ENCODE data around the gene MAGI1.

The MAGI1 gene

GRCh38 chr3:65938676-65939075, 100.0 kb downstream of the MAGI1 start:
- no peak for DNase-seq

GRCh38 chr3:65938147-65938546, 100.6 kb downstream of the MAGI1 start:
- no peak for DNase-seq

DNA sequence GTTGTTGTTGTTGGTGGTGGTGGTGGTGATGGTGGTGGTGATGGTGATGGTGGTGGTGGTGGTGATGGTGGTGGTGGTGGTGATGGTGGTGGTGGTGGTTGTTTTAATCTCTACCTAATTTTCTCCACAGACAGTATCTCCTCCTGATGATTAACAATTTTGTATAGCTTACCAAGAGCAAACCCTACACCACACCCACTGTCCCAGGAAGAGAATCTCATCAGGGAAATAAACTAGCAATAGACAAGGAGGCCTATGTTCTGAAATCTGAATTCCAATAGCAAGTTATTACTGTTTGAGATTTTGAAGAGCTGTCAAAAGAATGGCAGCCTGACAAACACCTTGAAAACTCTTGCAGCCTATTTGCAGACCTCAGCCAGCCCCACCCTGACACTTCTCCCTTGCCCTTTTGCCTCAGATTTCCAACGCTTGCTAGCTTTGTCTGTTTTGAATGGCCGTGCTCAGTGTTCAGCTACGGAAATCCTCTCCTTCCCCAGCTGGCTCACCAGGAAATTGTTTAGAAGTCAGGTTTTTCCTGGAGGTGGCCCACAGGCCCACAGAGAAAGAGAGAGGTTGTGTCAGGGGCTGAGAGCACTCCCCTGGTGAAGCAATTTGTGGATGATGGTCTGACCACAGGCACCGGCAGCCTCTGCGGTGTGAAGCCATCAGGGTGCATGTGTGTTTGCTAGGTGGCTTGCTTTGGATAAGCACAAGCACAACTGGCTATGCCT, 101.6 kb downstream of the MAGI1 start:
- DNase-seq, result no peak

GRCh38 chr3:65935724-65936123, 103.0 kb downstream of the MAGI1 start:
- DNase-seq, result no peak

DNA sequence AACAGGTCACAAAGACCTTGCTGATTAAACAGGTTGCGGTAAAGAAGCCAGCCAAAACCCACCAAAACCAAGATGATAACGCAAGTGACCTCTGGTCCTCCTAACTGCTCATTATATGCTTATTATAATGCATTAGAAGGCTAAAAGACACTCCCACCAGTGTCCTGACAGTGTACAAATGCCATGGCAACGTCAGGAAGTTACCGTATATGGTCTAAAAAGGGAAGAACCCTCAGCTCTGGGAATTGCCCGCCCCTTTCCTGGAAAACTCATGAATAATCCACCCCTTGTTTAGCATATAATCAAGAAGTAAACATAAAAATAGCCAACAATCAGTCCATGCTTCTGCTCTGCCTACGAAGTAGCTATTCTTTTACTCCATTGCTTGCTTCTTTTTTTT, 108.1 kb downstream of the MAGI1 start:
- DNase-seq, result no peak

DNA sequence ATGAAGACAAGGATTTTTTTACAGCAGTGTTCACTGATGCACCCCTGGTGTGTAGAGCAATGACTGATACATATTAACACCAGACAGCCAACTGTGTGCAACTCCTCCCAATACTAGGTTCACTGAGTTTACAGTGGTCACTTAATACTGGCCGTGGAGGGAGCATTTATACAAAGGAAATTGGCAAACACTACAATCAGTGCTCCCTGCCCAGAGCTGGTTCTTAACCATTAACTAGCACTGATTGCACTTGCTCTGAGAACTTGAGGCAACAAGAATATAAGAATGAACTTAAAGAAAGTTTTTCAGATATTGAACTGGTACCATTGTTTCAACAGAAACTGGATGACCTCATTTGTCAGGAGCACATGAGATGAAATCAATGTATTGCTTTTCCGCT, 110.6 kb downstream of the MAGI1 start:
- DNase-seq, result no peak

DNA sequence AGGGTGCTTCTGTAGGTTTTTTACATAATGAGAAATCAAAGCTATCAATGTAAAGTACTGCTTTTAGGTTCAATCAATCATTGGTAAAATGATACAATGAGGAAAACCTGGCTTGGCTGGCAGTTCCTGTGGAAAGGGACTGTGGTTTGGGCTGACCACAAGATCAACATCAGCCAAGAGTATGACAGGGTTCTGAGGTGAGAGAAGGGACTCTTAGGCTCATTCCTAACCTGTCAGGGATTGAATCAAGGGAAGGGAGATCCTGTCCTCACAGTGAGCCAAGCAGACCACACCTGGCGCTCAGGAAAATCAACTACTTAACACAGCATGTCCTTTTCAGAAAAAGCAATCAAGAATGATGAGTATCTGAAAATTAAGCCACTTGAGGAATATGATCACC, 111.1 kb downstream of the MAGI1 start:
- no peak for DNase-seq

DNA sequence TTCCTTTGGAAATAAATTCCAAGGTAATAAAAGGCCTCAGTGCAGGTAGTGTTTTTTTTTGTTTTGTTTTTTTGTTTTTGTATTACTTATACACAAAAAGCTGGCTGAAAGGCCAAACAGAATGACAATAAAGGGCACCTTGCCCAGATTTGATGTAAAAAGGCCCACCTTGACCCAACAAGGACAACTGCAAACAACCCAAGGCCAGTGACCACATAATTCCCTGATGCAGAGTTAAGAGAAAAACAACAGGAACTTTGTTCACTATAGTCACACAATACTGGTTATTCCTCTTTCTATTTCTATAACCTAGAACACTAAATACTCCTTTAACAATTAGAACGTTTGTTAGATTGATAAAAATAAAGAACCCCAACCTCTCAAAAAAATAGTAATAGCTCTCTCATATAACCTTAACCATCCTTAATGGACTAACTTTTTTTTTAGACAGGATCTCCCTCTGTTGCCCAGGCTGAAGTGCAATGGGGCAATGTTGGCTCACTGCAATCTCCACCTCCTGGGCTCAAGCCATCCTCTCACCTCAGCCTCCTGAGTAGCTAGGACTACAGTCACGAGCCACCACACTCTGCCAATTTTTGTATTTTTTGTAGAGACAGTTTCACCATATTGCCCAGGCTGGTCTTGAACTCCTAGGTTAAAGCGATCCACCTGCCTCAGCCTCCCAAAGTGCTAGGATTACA, 113.3 kb downstream of the MAGI1 start:
- DNase-seq, result no peak

DNA sequence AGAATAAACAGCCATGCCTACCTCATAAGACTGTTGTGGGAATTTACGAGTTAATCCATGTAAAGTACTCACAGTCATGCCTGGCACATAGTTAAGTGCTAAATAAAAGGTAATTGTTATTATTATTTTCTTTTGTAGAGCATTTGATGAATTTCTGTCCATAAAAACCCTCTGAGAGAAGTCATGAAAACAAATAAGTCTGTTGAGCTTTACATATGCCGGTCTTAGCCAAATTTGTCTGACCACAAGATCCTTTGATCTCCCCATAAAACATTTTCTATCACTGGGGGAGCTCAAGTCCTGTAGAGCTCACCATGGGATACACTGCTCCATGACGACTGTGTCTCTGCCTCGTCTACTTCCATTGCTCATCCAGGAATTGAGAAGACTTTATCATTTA, 114.0 kb downstream of the MAGI1 start:
- DNase-seq, result no peak

- DNase-seq, result no peak
Observed at GRCh38 chr3:65922441-65922840, 116.3 kb downstream of the MAGI1 start.

- DNase-seq, result no peak
Observed at GRCh38 chr3:65919826-65920225, 118.9 kb downstream of the MAGI1 start.

DNA sequence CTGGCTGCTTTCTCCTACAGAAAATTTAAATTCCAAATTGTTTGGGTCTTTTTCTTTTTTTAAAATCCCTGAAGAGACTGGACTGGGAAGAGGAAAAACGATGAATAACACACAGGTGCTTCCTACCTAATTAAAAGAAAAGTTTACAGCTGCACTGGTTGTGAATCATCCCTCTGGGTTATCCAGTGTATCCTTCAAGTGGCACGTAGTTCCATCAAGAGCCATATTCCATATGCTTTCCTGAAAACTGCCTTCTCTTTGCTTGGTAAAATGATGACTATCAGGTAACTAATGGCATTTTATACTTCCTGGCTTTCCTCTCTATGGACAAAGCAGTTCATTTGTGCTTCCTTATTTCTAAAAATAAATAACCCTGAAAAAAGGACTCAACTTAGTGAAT, 123.2 kb downstream of the MAGI1 start:
- no peak for DNase-seq

DNA sequence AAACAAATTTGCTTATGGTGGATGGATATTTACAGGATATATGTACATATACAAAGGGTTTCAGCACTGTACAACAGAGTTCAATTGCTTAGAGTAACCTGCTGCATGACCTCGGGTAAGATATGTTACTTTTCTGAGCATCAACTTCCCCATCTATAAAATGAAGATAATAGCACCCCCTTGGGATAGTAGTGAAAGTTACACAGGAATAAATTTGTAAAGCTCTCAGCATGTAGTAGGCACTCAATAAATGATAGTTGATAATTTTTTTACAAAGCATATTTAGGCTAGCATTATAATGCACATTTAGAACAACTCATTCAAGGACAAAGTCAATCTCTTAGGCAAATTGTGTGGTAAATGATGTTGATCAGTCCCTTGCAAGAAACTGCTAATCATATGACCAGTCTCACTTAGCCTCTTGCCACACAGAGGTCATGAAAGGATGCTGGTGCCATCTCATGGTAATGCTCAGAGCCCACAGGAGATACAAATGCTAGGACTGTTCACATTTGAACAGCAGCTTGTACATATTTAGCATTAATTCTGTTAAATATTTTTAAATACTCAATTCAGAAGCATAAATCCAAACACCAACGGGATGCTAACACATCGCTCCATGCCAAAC, 123.9 kb downstream of the MAGI1 start:
- DNase-seq, result no peak

- no peak for DNase-seq
Observed at GRCh38 chr3:65914032-65914739, 124.5 kb downstream of the MAGI1 start.

DNA sequence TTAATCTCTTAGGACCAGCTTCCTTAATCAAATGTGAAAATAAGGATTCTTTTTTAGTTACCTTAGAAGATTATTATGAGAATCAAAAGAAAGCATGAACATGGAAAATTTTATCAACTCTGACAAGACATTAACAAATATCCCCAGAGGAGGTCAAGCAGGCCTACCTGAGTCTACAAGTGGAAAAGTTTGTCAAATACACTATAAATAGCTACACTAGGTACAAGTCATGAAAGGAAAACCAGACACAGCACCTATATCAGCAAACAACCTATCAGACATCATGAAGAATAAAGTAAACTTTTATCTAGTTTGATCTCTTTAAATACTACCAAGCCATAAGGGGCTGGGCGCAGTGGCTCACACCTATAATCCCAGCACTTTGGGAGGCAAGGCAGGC, 126.1 kb downstream of the MAGI1 start:
- no peak for DNase-seq

DNA sequence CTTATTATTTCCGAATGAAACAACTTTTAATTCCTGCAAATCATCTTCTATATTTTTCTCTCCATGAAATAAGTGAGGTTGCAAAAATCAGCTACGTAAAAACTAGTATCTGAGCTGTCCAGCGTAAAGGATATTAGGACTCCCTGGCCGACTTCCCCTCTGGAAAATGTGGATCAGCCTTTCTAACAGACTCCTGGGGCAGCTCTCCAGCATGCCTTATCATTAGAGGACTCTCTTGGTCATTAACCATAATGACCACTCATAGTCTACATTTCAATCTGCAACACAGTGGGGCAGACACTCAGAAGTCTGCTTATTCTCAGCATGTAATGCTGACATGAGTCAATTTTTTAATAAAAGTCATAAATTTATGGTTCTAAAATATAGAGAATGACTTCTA, 130.1 kb downstream of the MAGI1 start:
- no peak for DNase-seq

DNA sequence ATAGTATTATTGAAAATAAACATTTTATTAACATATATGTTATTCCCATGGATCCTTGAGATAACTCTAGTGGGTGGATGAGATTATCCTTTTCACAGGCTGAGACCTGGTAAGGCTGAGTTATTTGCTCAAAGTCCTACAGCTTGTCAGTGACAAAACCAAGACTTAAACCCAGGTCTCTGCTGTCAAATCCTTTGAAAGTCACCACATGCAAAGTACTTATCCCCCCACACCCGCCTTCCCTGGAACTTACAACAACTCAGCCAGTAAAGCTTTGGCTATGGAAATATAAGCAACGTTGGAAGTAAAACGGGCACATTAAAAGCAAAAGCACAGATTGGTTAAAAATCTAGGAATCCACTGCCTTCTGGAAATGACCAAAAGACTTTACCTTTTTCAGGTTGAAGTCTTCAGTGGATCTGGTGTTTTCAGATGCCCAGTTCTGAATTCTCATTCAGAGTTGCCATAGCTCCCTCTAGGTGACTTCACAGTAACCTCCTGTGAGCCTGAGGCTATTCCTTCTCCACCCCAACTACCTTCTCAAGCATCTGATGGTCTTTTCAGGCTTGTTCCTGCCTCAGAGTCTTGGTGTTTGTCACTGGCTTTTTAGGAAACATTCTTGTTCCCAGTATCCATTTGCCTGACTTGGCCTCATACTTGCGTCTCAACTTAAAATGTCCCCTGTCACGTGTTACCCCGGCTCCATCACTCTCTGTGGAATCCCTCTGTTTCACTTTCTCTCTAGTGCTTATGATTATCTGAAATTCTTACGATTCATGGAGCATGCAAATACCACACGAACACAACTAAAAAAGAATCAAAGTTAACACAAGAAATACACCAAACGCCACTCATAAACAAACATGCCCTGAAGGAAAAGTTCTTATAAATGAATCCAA, 131.2 kb downstream of the MAGI1 start:
- DNase-seq, result no peak

DNA sequence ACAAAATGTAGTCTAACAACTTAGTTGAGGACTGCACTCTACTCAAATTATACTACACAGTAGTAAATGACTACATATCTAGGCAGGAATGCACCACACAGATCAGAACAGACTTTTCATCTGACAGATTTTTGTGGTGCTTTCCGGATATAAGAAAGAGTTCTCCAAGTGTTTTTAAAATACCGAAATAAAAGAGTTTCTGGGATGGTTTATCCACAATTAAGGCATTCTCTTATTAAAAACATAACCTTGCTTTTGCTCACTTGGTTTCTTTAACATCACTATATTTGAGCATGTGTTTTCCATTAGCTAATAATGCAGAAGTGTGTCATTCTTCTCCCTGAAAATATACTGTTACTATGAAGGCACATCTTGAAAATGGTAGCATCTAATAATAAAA, 132.9 kb downstream of the MAGI1 start:
- DNase-seq, result no peak

DNA sequence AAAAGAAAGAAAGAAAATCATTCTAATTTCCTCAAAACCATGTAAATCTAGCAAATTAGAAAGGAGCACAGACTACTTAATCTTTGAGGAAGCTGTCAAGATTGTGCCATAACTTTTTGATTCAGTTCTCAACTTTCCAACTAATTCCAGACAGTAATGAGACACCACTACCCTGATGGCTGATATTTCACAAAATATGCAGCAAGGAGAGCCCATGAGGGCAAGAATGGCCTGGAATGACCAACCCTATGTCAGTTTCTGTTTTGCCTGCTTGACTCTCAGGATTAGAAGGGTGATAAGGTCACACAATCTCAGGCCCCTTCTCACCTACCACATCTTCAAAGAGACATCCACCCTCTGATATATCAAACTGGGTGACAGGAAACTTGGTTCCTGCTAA, 134.7 kb downstream of the MAGI1 start:
- no peak for DNase-seq

GRCh38 chr3:65902304-65902793, 136.4 kb downstream of the MAGI1 start:
- no peak for DNase-seq

DNA sequence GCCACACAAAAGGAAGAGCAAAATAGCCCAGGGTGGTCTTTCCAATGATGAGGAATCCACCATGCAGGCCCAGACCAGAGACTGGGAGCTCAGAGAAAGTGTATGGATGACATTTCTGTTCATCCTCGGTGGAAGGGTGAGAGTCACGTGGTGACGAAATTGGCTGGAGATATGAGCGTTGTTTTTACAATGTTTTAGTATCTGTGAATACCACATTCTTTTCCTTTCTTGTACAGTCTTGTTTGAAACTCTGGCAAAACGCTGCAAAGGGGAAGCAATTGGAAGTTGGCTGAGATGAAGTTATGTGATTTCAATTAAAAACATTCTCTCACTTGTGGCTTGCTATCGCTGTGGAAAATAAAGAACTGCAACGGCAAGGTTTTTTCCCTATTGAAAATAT, 137.5 kb downstream of the MAGI1 start:
- DNase-seq, result no peak

- no peak for DNase-seq
Observed at GRCh38 chr3:65899226-65899625, 139.5 kb downstream of the MAGI1 start.
